ENCODE data around the gene GMPR. TPM values are rescaled to one million over a fixed set of nuclear protein-coding genes. Genes with fewer than 3 reads are reported as not detected.

Gene GMPR
- polyA plus RNA-seq, 1 experiment: 8.6 TPM

DNA sequence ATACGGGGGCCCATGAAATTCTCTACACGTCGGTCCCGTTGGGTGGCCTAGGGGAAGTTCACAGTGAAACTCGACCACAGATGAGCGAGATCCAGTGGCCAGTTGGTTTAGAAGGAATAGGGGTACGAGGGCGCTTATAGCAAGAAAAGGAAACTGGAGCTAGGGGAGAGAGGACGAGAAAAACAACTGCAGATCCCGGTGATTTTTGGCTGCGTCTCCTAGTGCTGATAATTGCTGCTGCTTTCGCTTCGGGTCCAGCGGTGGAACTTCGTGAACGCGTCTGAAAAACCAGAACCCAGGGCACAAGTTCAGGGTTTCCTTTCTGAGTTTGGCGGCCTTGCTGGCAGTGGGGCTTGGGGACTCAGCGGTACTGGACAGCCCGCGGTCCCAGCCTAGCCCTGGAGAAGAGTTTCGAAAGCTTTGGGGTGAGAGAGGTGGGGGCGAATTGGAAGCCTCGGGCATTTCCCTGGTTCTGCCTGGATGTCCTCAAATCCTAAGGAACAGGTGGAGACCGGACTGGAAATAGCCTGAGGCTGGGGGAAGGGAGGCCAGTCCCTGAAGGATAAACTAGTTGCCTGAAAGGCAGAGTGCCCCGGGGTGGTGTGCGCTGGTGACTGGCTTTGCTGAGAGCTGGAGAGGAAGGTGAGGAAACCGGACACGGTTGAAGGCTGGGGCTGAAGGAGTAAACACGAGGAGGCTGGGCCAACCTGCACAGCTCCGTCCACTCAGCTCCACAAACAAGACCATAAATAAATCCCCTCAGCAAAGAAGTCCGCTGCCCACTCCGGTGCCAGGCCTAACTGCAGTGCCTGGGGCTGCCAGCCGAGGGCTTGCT, 793 bp downstream of the GMPR start:
- DNase-seq (ENCODE audit: low read depth, low spot score): no peak
- H3K9me3 ChIP-seq (ENCODE audit: control insufficient read depth, insufficient read depth, low read length): no peaks in the 10 kb centered on the region; the same call in 1 of the 2 replicates
- no peaks in the 10 kb centered on the region for H3K27me3 ChIP-seq (ENCODE audit: control insufficient read depth, insufficient read depth, low read length)
- H3K4me3 ChIP-seq (ENCODE audit: low read depth, low read length): peak overlapping the region; percentile 72
- ChIA-PET POLR2A (no interaction called here), CTCF (interaction anchor here (0.6 to 1.6 kb wide), 5 partner anchors 33 to 1137 kb away, joined by 3 to 4 read pairs (median 3); no protein-coding TSS in a partner anchor)
- peak overlapping the region; percentile 47 for H3K27ac ChIP-seq (ENCODE audit: low read depth, low read length)
- TF ChIP-seq, protein P1, sequence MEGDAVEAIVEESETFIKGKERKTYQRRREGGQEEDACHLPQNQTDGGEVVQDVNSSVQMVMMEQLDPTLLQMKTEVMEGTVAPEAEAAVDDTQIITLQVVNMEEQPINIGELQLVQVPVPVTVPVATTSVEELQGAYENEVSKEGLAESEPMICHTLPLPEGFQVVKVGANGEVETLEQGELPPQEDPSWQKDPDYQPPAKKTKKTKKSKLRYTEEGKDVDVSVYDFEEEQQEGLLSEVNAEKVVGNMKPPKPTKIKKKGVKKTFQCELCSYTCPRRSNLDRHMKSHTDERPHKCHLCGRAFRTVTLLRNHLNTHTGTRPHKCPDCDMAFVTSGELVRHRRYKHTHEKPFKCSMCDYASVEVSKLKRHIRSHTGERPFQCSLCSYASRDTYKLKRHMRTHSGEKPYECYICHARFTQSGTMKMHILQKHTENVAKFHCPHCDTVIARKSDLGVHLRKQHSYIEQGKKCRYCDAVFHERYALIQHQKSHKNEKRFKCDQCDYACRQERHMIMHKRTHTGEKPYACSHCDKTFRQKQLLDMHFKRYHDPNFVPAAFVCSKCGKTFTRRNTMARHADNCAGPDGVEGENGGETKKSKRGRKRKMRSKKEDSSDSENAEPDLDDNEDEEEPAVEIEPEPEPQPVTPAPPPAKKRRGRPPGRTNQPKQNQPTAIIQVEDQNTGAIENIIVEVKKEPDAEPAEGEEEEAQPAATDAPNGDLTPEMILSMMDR (IDR thresholded peaks at IDR 0.05; ENCODE audit: low read depth, low read length): peak; percentile 41

DNA sequence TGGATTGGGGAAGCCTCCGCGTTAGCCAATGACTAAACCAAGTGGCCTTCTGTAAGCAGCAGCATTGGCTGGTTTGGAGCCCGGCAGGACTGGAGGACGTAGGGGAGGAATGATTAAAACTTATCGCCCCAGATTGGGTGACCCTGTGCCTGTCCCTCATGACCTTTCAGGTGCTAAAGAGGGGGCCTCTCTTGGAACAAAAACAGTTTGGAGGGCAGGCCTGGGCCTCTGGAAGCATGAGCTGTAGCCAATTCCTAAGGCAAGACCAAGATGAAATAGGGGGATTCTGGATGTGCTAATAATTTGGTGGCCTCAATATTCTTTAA, 1.4 kb downstream of the GMPR start:
- DNase-seq (ENCODE audit: low read depth, low spot score): no peak
- TF ChIP-seq, protein P1 (IDR thresholded peaks at IDR 0.05; ENCODE audit: low read depth, low read length): no peak
- Histone ChIP-seq H3K9me3 (ENCODE audit: control insufficient read depth, insufficient read depth, low read length) (no peaks in the 10 kb centered on the region; the same call in 1 of the 2 replicates), H3K27me3 (ENCODE audit: control insufficient read depth, insufficient read depth, low read length) (no peaks in the 10 kb centered on the region), H3K27ac (ENCODE audit: low read depth, low read length) (no peak overlapping the region), H3K4me3 (ENCODE audit: low read depth, low read length) (peak overlapping the region; percentile 2; the same call in 1 of the 2 replicates)
- ChIA-PET POLR2A (no interaction called here), CTCF (interaction anchor here (1.0 to 1.6 kb wide), 3 partner anchors 34 to 93 kb away, joined by 3 to 4 read pairs (median 3); no protein-coding TSS in a partner anchor)

DNA sequence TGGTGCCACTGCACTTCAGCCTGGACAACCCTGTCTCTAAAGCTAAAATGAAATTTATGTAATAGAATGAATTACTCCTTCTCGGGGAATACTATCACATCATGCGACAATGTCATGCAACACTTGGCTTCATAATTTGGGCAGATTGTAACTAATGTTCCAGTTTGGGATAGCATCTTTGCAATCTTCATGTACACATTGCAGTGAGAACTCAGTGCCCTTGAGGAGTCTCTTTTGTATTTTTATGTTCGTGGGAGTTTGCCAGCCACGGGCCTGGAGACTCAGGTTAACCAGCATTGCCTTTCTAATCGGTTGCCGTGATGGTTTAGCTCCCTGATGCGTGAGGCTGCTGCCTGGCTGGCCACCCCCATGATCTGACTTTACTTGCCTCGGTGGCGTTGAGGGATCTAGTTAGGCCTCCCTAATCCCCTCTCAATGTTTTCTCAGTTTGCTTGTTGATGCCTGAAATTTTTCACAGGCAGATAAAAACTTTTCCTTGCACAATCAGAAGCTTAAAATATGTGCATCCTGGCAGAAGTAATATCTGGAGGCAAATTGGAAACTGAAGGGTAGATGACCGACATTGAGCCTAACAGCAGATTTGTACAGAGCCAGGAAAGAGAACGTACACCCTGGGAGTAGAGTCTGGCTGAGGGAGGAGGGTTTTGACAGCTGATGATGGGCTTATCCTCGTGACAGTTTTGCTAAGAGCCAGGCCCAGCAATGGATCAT, 2.4 kb downstream of the GMPR start:
- H3K9me3 ChIP-seq (ENCODE audit: control insufficient read depth, insufficient read depth, low read length): no peaks in the 10 kb centered on the region; the same call in 1 of the 2 replicates
- no peak overlapping the region for H3K27ac ChIP-seq (ENCODE audit: low read depth, low read length)
- no peak for DNase-seq (ENCODE audit: low read depth, low spot score)
- ChIA-PET POLR2A (no interaction called here), CTCF (interaction anchor here (0.9 kb wide), 1 partner anchor 549 kb away, joined by 3 read pairs; no protein-coding TSS in a partner anchor)
- H3K27me3 ChIP-seq (ENCODE audit: control insufficient read depth, insufficient read depth, low read length): no peaks in the 10 kb centered on the region
- TF ChIP-seq, protein P1 (IDR thresholded peaks at IDR 0.05; ENCODE audit: low read depth, low read length): no peak
- H3K4me3 ChIP-seq (ENCODE audit: low read depth, low read length): no peak overlapping the region

DNA sequence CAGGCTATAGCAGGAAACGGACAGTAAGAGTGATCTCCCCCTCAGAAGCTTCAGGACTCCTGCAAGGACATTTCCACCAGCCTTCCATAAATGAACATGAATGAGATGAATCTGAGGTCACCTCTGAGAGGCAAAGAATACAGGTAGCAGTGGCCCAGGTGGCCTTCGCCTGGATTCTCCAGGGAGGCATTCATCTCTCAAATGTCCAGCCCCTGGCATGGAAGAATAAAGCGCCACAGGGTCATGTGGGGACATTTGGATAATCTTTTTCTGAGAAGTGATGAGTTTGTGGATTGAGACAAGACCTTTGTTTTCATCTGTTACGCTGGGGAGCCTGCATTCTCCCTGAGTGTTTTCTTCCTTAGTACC, 2.9 kb downstream of the GMPR start:
- ChIA-PET POLR2A (no interaction called here), CTCF (no interaction called here)

More for the DNA sequence above, 2.9 kb downstream of the GMPR start:
- Histone ChIP-seq H3K27ac (ENCODE audit: low read depth, low read length) (no peak overlapping the region), H3K4me3 (ENCODE audit: low read depth, low read length) (no peak overlapping the region), H3K9me3 (ENCODE audit: control insufficient read depth, insufficient read depth, low read length) (no peaks in the 10 kb centered on the region; the same call in 1 of the 2 replicates), H3K27me3 (ENCODE audit: control insufficient read depth, insufficient read depth, low read length) (no peaks in the 10 kb centered on the region)
- no peak for DNase-seq (ENCODE audit: low read depth, low spot score)
- TF ChIP-seq, protein P1 (IDR thresholded peaks at IDR 0.05; ENCODE audit: low read depth, low read length): no peak
